Kidney (tissue), 14 donors: Measurements from ENCODE around the gene DPYSL3. TPM values are rescaled to one million over a fixed set of nuclear protein-coding genes. Genes with fewer than 3 reads are reported as not detected.

Source experiments
- DNase-seq, 5 donors: peaks; one replicate each; pipeline ENCODE4 v3.0.0-alpha.2; 2013 to 2020
- FAIRE-seq: peaks from 2 replicates; lab custom pipeline; 2012; peaks lifted over from hg19 to GRCh38; lab: Jason Lieb, UNC
- H3K27ac ChIP-seq, 2 donors: one replicate each; pipeline ENCODE4 v1.7.0; 2013; ENCODE audit warnings: low read depth in 2 of 2, low read length in 2 of 2, inconsistent platforms in 1 of 2
- H3K27me3 ChIP-seq: one replicate; pipeline ENCODE4 v1.7.1; 2013; ENCODE audit warnings: low read length, inconsistent platforms; ENCODE audit not compliant: control insufficient read depth, insufficient read depth
- H3K36me3 ChIP-seq, 3 donors: one replicate each; pipeline versions ENCODE4 v1.7.0 to v1.7.1; 2013; ENCODE audit warnings: low read length in 3 of 3, control low read depth in 1 of 3, inconsistent platforms in 1 of 3; ENCODE audit not compliant: insufficient read depth in 3 of 3, control insufficient read depth in 2 of 3
- H3K4me1 ChIP-seq, 3 donors: one replicate each; pipeline versions ENCODE4 v1.7.0 to v1.7.1; 2013; ENCODE audit warnings: low read length in 3 of 3, inconsistent platforms in 1 of 3, low read depth in 1 of 3; ENCODE audit not compliant: control insufficient read depth in 2 of 3, insufficient read depth in 2 of 3
- H3K4me3 ChIP-seq, 3 donors: one replicate each; pipeline versions ENCODE4 v1.7.0 to v1.8.1; 2013; ENCODE audit warnings: low read length in 3 of 3, control low read depth in 1 of 3, inconsistent platforms in 1 of 3
- H3K9ac ChIP-seq, 3 donors: one replicate each; pipeline versions ENCODE4 v1.7.0 to v1.7.1; 2013; ENCODE audit warnings: low read length in 3 of 3, control low read depth in 1 of 3, inconsistent platforms in 1 of 3
- H3K9me3 ChIP-seq, 3 donors: one replicate each; pipeline versions ENCODE4 v1.7.0 to v1.7.1; 2013; ENCODE audit warnings: low read length in 3 of 3, control low read depth in 1 of 3, inconsistent platforms in 1 of 3; ENCODE audit not compliant: control insufficient read depth in 2 of 3, insufficient read depth in 1 of 3
- intact Hi-C: fragments of 100-400 bp; cut with DNase I; formaldehyde crosslinking; loops from one replicate; pipeline ENCODE4 v1.11.1; 2022
- polyA plus RNA-seq: library from polyadenylated mRNA; stranded (reverse); fragments of 350-450 nt; fragmentation: Illumina TruSeq; extraction: RNeasy Lipid Tissue Mini Kit (QIAGEN cat#74804); gene quantifications from one replicate; pipeline ENCODE4 v1.2.3, GENCODE V29; 2014; ENCODE audit warnings: low read depth, low replicate concordance; ENCODE audit not compliant: insufficient read depth
- total RNA-seq: library from RNA; stranded (reverse); fragmentation: NEBNext Ultra II Directional; extraction: Animal tissue kit (Norgen Biotek cat#: 25700); gene quantifications from one replicate; pipeline ENCODE4 v1.2.1, GENCODE V29; 2021
- TF ChIP-seq, protein P1 (sequence below): IDR thresholded peaks from 3 replicates; pipeline ENCODE4 v1.5.1; 2012; ENCODE audit warnings: mild to moderate bottlenecking, moderate library complexity, borderline replicate concordance; ENCODE audit not compliant: insufficient read depth; ENCODE audit errors: extremely low read depth
- donor health status: control.
- donor health status: control.
- donor health status: control.
- donor health status: control.
- donor health status: control.
- donor health status: DM: yes; HTN: yes; CAD: no.
- donor health status: Normal renal cell carcinoma (clear cell type).

DPYSL3 gene
- total and polyA plus RNA-seq, 2 donors from 2014 or later = 7.1 to 19.1 TPM

DNA sequence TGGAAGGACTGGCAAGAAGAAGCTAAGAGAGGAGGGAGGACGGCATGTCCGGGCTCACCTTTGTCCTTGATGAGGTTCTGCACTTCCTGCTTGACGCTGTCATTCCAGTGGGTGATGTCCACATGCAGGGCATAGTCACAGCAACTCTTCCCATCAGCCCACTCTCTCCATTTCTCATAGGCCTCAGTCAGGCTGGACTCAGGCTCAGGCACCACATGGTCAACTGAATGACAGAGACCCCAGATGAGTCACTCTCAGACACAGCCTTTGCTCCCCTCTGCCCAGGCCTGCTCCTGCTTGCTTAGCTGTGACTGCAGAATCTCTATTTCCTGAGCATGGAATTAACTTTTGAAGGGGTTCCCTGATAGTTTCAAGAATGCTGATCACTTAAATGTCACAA lies 94.2 kb downstream of the DPYSL3 start:
- Histone ChIP-seq H3K27ac (no peak overlapping the region), H3K9ac (no peak overlapping the region), H3K36me3 (no peaks in the 10 kb centered on the region), H3K4me3 (no peak overlapping the region), H3K9me3 (no peaks in the 10 kb centered on the region), H3K27me3 (no peaks in the 10 kb centered on the region), H3K4me1 (peaks cover 0 to 5% (median 0%) of the 10 kb centered on the region in 3 donors)
- TF ChIP-seq, protein P1, sequence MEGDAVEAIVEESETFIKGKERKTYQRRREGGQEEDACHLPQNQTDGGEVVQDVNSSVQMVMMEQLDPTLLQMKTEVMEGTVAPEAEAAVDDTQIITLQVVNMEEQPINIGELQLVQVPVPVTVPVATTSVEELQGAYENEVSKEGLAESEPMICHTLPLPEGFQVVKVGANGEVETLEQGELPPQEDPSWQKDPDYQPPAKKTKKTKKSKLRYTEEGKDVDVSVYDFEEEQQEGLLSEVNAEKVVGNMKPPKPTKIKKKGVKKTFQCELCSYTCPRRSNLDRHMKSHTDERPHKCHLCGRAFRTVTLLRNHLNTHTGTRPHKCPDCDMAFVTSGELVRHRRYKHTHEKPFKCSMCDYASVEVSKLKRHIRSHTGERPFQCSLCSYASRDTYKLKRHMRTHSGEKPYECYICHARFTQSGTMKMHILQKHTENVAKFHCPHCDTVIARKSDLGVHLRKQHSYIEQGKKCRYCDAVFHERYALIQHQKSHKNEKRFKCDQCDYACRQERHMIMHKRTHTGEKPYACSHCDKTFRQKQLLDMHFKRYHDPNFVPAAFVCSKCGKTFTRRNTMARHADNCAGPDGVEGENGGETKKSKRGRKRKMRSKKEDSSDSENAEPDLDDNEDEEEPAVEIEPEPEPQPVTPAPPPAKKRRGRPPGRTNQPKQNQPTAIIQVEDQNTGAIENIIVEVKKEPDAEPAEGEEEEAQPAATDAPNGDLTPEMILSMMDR = no peak
- intact Hi-C loops = no loop called here
- FAIRE-seq (no peak), DNase-seq (no peak)

DNA sequence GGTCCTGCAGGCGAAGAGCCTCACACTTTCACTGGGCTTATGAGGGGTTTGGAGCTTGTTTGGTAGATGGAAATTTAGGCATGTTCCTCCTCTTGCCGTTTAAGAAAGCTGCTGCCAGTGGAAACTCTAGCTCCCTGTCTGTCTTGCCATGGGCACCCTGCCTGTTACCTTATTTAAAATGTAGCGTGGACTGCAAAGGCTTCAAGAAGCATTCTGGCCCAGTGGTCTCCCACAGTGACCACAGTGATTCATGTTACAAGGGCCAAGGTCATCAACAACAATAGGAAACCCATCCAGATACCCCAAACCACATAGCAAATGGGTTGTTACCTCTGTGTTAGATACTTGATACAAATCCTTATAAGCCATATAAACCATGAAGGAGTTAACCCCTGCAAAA lies 96.6 kb downstream of the DPYSL3 start:
- no peak overlapping the region for H3K27ac ChIP-seq
- no peak for FAIRE-seq
- no peak for DNase-seq

DNA sequence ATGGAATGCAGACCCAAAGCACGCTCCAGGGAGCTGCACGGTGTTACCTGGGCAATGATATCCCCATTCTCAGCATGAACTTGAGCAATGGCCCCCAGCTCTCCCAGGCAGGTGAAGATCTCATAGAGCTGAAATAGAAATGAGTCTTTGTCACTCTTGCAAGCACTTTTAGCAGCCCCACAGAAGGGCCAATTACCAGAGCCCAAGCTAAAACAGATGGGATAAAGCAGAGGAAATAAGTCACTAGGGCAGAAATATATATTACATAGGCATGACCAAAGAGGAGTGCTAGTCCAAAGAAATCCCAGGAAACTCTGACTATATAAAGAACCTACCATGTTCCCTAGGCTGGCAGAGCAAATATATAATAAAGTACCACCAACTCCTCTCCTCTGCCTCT lies 97.3 kb downstream of the DPYSL3 start:
- Histone ChIP-seq H3K27me3 (no peaks in the 10 kb centered on the region), H3K27ac (no peak overlapping the region), H3K4me3 (no peak overlapping the region), H3K9me3 (no peaks in the 10 kb centered on the region), H3K36me3 (no peaks in the 10 kb centered on the region), H3K4me1 (peaks cover 0 to 5% (median 0%) of the 10 kb centered on the region in 3 donors), H3K9ac (no peak overlapping the region)
- intact Hi-C loops = no loop called here
- DNase-seq (no peak), FAIRE-seq (no peak)
- TF ChIP-seq, protein P1 = no peak

More for the DNA sequence above, 96.6 kb downstream of the DPYSL3 start:
- Histone ChIP-seq H3K9me3 (no peaks in the 10 kb centered on the region), H3K9ac (no peak overlapping the region), H3K4me1 (peaks cover 0 to 5% (median 0%) of the 10 kb centered on the region in 3 donors), H3K4me3 (no peak overlapping the region), H3K27me3 (no peaks in the 10 kb centered on the region), H3K36me3 (no peaks in the 10 kb centered on the region)
- intact Hi-C loops = no loop called here
- TF ChIP-seq, protein P1 = no peak
